Esophagus muscularis mucosa (tissue), 4 donors: Measurements from ENCODE around the gene RIC8B.

Experiments used
- CTCF ChIP-seq, 3 experiments: fragments of 200-600 bp in 2 of 3; fragments of 450-650 bp in 1 of 3; sonication (generic) in 2 of 3; IDR thresholded peaks; one replicate each; pipeline ENCODE4 v1.5.1; 2017 to 2019; ENCODE audit warnings: antibody characterized with exemption in 3 of 3, mild to moderate bottlenecking in 2 of 3, moderate library complexity in 1 of 3
- EP300 ChIP-seq: sonication (generic); formaldehyde crosslinking; IDR thresholded peaks from one replicate; pipeline ENCODE4 v1.6.1; 2017; ENCODE audit warnings: antibody characterized with exemption
- POLR2AphosphoS5 ChIP-seq, 2 donors: sonication (generic); formaldehyde crosslinking; IDR thresholded peaks; one replicate each; pipeline ENCODE4 v1.6.1; 2017; ENCODE audit warnings: antibody characterized with exemption in 2 of 2

- no peak for TF ChIP-seq CTCF (IDR thresholded peaks at IDR 0.05)
- no peak for TF ChIP-seq EP300
- no peak for TF ChIP-seq POLR2AphosphoS5 (IDR thresholded peaks at IDR 0.05)
Measured at GRCh38 chr12:106743270-106743988, 31.1 kb upstream of the RIC8B start.
